Gastrocnemius medialis (tissue), 4 donors: ENCODE results near the gene OGFOD2. TPM values are rescaled to one million over a fixed set of nuclear protein-coding genes. Genes with fewer than 3 reads are reported as not detected.

Experiments used
- ATAC-seq, 2 donors: fragments of 150-250 bp; one replicate each; pipeline ENCODE4 v1.9.1; 2016
- DNase-seq, 2 donors: peaks; one replicate each; pipeline ENCODE4 v3.0.0-alpha.2; 2019
- H3K27ac ChIP-seq, 4 donors: fragments of 200-600 bp; sonication (generic); 1 replicate in 1 of 4; 2 replicates in 3 of 4; pipeline ENCODE4 v1.5.1; 2016 to 2018; ENCODE audit warnings: mild to moderate bottlenecking in 2 of 4, moderate library complexity in 1 of 4
- H3K27me3 ChIP-seq, 3 donors: fragments of 200-600 bp; sonication (generic) in 2 of 3; 1 replicate in 1 of 3; 2 replicates in 2 of 3; pipeline versions ENCODE4 v1.5.1 to v1.6.0; 2016 to 2019; ENCODE audit warnings: mild to moderate bottlenecking in 1 of 3, moderate library complexity in 1 of 3
- H3K36me3 ChIP-seq, 2 donors: fragments of 200-600 bp; sonication (generic) in 1 of 2; one replicate each; pipeline ENCODE4 v1.5.1; 2017 to 2018
- H3K4me1 ChIP-seq, 2 donors: fragments of 200-600 bp; sonication (generic) in 1 of 2; one replicate each; pipeline ENCODE4 v1.5.1; 2016 to 2017; ENCODE audit warnings: mild to moderate bottlenecking in 2 of 2
- H3K4me3 ChIP-seq, 4 donors: fragments of 200-600 bp; sonication (generic) in 3 of 4; 1 replicate in 1 of 4; 2 replicates in 3 of 4; pipeline ENCODE4 v1.5.1; 2016 to 2019; ENCODE audit warnings: mild to moderate bottlenecking in 2 of 4
- H3K9me3 ChIP-seq, 3 donors: fragments of 200-600 bp; sonication (generic) in 2 of 3; 1 replicate in 1 of 3; 2 replicates in 2 of 3; pipeline ENCODE4 v1.5.1; 2016 to 2019
- POLR2A ChIP-seq, 2 donors: fragments of 450-650 bp; IDR thresholded peaks; one replicate each; pipeline ENCODE4 v1.6.1; 2017; ENCODE audit warnings: antibody characterized with exemption in 2 of 2, mild to moderate bottlenecking in 2 of 2, moderate library complexity in 2 of 2
- in situ Hi-C, 4 donors: fragments of 200-750 bp; cut with MboI; loops; one replicate each; pipeline versions ENCODE4 v1.15.0 to v1.8.0; 2017; ENCODE audit warnings: low sequenced_read_pairs in 4 of 4
- intact Hi-C: fragments of 100-400 bp; cut with DNase I; formaldehyde crosslinking; loops from one replicate; pipeline ENCODE4 v1.15.1; 2023; ENCODE audit warnings: low total_unique reads
- total RNA-seq, 4 donors: library from RNA; depleted of rRNA; stranded (reverse); fragments of >200 nt; gene quantifications; one replicate each; pipeline versions ENCODE4 v1.1.0 to v1.2.3, GENCODE V29; 2016
- TF ChIP-seq, protein P1 (sequence below), 5 experiments: fragments of 450-650 bp in 3 of 5; fragments of 200-600 bp in 2 of 5; sonication (generic) in 2 of 5; IDR thresholded peaks in 4 of 5; conservative IDR thresholded peaks in 1 of 5; 1 replicate in 4 of 5; 2 replicates in 1 of 5; pipeline ENCODE4 v1.5.1; 2016 to 2019; ENCODE audit warnings: antibody characterized with exemption in 5 of 5, mild to moderate bottlenecking in 3 of 5, moderate library complexity in 3 of 5

Gene OGFOD2
- total RNA-seq, 4 donors from 2014 or later, result 3.2 to 11.7 (median 7.8) TPM

DNA sequence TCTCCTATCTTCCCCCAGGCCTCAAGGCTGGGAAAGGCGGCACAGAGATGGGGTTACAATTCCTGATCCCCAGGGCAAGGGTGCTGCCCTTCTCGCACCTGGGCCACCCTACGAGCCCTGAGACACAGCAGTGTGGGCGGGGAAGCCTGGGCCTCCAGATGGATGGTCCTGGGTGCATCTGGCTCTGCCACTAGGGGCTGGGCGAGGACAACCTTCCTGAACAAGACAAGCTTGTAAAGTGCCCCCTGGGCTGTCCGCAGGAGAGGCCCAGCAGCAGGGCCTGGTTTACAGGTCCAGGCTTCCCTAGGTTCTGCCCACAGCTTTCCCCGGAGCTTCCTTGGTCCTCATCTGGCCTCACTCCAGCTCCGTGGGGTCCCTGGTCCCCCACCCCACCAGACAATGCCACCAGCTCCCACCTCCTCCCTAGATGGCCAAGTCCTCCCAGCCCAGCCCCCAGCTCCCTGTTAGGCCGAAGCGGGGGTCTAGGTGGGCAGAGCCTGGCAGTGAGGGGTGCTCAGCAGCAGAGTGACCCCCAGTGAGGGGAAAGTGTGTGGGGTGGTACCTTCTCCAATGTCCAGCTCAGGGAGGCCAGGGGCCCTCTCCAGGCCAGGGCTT, 14.3 kb downstream of the OGFOD2 start:
- DNase-seq (no peak), ATAC-seq (no peak)
- intact Hi-C loops, result no loop called here
- Histone ChIP-seq H3K4me1 (peaks cover 3 to 10% of the 10 kb centered on the region in 2 donors), H3K4me3 (no peak overlapping the region), H3K27me3 (no peaks in the 10 kb centered on the region), H3K9me3 (no peaks in the 10 kb centered on the region), H3K36me3 (peaks cover 0 to 8% of the 10 kb centered on the region in 2 donors), H3K27ac (no peak overlapping the region)
- in situ Hi-C loops, result no loop called here
- TF ChIP-seq POLR2A (IDR thresholded peaks at IDR 0.05), result no peak
- TF ChIP-seq, protein P1, sequence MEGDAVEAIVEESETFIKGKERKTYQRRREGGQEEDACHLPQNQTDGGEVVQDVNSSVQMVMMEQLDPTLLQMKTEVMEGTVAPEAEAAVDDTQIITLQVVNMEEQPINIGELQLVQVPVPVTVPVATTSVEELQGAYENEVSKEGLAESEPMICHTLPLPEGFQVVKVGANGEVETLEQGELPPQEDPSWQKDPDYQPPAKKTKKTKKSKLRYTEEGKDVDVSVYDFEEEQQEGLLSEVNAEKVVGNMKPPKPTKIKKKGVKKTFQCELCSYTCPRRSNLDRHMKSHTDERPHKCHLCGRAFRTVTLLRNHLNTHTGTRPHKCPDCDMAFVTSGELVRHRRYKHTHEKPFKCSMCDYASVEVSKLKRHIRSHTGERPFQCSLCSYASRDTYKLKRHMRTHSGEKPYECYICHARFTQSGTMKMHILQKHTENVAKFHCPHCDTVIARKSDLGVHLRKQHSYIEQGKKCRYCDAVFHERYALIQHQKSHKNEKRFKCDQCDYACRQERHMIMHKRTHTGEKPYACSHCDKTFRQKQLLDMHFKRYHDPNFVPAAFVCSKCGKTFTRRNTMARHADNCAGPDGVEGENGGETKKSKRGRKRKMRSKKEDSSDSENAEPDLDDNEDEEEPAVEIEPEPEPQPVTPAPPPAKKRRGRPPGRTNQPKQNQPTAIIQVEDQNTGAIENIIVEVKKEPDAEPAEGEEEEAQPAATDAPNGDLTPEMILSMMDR (IDR thresholded peaks at IDR 0.05 in 4 of 5, conservative IDR thresholded peaks at IDR 0.05 in 1 of 5), result no peak

DNA sequence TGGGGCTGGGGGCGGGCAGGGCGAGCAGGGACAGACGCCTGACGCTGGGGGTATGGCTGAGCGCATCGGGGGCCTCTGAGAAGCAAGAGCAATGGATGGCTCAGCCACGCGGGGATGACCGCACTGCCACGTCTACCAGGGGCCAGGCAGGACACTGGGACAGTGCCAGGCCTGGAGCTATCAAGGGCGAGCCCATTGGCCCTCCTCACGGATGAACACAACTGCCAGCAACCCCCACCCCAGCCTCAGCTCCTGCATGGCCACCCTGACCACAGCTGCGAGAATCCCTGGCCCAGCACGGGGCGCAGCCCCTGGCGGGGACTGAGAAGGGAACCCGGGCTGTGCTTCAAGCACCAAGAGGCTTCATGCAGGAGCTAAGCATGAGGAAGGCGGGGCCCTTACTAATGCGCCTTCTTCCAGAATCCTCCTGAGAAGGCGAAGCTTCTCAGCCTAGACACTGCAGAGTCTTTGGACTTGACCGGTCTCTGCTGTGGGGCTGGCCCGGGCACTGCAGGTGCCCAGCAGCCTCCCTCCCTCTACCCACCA, 14.9 kb downstream of the OGFOD2 start:
- Histone ChIP-seq H3K9me3 (no peaks in the 10 kb centered on the region), H3K36me3 (peaks cover 0 to 8% of the 10 kb centered on the region in 2 donors), H3K4me3 (no peak overlapping the region), H3K27ac (no peak overlapping the region), H3K27me3 (no peaks in the 10 kb centered on the region), H3K4me1 (peaks cover under 1 to 10% of the 10 kb centered on the region in 2 donors)
- in situ Hi-C loops (no loop called here), intact Hi-C loops (no loop called here)
- ATAC-seq (no peak), DNase-seq (no peak)
- no peak for TF ChIP-seq POLR2A (IDR thresholded peaks at IDR 0.05)
- TF ChIP-seq, protein P1 (IDR thresholded peaks at IDR 0.05 in 4 of 5, conservative IDR thresholded peaks at IDR 0.05 in 1 of 5), result no peak

DNA sequence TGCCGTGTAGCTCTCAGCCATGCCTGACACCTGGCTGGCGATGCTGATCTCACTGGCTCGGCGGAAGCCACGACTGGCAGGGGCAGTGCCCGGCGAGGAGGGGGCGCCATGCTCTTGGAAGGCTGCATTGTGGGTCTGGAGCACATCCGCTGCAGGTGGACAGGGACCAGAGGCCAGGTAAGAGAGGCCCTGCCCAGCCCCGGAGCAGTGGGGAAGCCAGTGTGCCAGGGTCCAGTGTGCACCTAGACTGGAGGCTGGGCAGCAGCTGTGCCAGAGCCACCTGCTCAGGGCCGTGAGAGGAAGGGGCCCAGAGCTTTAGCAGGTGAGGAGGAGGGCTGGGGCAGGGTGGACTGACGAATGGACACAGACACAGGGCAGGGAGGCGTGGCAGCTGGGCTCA, 15.5 kb downstream of the OGFOD2 start:
- DNase-seq (no peak), ATAC-seq (no peak)
- TF ChIP-seq, protein P1 (IDR thresholded peaks at IDR 0.05 in 4 of 5, conservative IDR thresholded peaks at IDR 0.05 in 1 of 5), result no peak
- no peak for TF ChIP-seq POLR2A (IDR thresholded peaks at IDR 0.05)
- in situ Hi-C loops (no loop called here), intact Hi-C loops (no loop called here)
- peaks cover 0 to 8% of the 10 kb centered on the region in 2 donors for H3K36me3 ChIP-seq
- no peaks in the 10 kb centered on the region for H3K27me3 ChIP-seq
- H3K4me3 ChIP-seq, result no peak overlapping the region
- no peaks in the 10 kb centered on the region for H3K9me3 ChIP-seq
- no peak overlapping the region for H3K27ac ChIP-seq
- H3K4me1 ChIP-seq, result peaks cover 7 to 16% of the 10 kb centered on the region in 2 donors

DNA sequence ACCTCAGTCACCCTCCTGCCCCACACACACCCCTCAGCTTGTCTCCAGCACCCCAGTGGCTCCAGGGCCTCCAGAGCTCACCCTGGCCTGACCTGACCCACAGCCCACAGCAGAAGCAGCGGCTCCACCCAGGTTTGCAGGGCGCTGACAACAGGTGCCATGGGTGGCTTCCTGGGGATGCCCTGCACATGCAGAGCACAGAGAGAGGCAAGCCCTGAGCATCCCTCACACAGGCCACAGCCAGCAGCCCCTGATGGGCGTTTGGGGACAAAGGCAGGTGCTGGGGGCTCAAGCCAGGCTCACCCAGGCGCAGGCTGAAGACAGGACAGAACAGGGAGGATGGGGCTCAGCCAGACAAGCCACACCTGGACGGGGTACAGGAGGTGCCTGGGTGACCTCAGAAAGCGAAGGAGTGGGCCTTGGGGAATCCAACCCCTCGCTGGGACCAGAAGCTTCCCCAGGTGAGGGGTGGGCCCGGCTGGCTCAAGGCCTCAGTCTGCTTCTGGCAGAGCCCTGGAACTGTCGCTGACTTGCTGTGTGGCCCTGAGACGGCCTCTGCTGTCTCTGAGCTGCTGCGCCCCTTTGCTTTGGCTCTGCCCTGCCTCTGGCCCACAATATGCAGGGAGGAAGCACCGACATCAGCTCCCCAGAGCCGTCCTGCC, 16.0 kb downstream of the OGFOD2 start:
- Histone ChIP-seq H3K9me3 (no peaks in the 10 kb centered on the region), H3K27me3 (no peaks in the 10 kb centered on the region), H3K27ac (no peak overlapping the region), H3K4me1 (peaks cover 12 to 21% of the 10 kb centered on the region in 2 donors), H3K36me3 (peaks cover 0 to 8% of the 10 kb centered on the region in 2 donors), H3K4me3 (no peak overlapping the region)
- intact Hi-C loops, result no loop called here
- no peak for TF ChIP-seq POLR2A (IDR thresholded peaks at IDR 0.05)
- TF ChIP-seq, protein P1 (IDR thresholded peaks at IDR 0.05 in 4 of 5, conservative IDR thresholded peaks at IDR 0.05 in 1 of 5), result no peak
- in situ Hi-C loops, result no loop called here
- DNase-seq, result no peak
- ATAC-seq, result no peak
